ENCODE data around the gene ZC2HC1C. TPM values are rescaled to one million over a fixed set of nuclear protein-coding genes. Genes with fewer than 3 reads are reported as not detected.

Gene ZC2HC1C
- total and polyA plus RNA-seq, 10 of the 15 experiments (the other 5 are each of a cell fraction or from before 2014, with no cell fraction given) = 0.92 to 3.7 (median 1.6) TPM

GRCh38 chr14:75126679-75127473 lies 57.4 kb downstream of the ZC2HC1C start, which contains the start of gene NEK9 (continued):
- TF ChIP-seq MTA3 (IDR thresholded peaks at IDR 0.05; ENCODE audit: borderline replicate concordance, low read length) (no peak), HDAC6 (IDR thresholded peaks at IDR 0.05; ENCODE audit: unreplicated experiment) (no peak), ZNF24 (IDR thresholded peaks at IDR 0.05) (no peak), SUPT20H (IDR thresholded peaks at IDR 0.05; ENCODE audit: borderline replicate concordance, control insufficient read depth, low read depth, low read length) (no peak), RB1 (IDR thresholded peaks at IDR 0.05; ENCODE audit: borderline replicate concordance) (peak; percentile 32; the same call in 1 of the 2 replicates), ZNF687 (IDR thresholded peaks at IDR 0.05) (peak; percentile 98), WRNIP1 (IDR thresholded peaks at IDR 0.05; ENCODE audit: borderline replicate concordance, low read depth, low read length) (no peak), CTCF (IDR thresholded peaks at IDR 0.05 in 2 of 3, conservative IDR thresholded peaks at IDR 0.05 in 1 of 3; ENCODE audit: control insufficient read depth in 2 of 3, extremely low read depth in 1 of 3, insufficient read depth in 1 of 3, low read depth in 3 of 3, low read length in 3 of 3) (no peak), BACH1 (IDR thresholded peaks at IDR 0.05; ENCODE audit: borderline replicate concordance) (peak; percentile 71), SIN3A (IDR thresholded peaks at IDR 0.05; ENCODE audit: low read depth, low read length) (peak; percentile 75), JUND (IDR thresholded peaks at IDR 0.05; ENCODE audit: low read depth, low read length) (no peak), CEBPZ (IDR thresholded peaks at IDR 0.05; ENCODE audit: low read depth, low read length) (no peak), GABPA (IDR thresholded peaks at IDR 0.05; ENCODE audit: low read depth) (peak; percentile 96), TAF1 (IDR thresholded peaks at IDR 0.05; ENCODE audit: borderline replicate concordance, low read depth, low read length) (peak; percentile 90), ESRRA (IDR thresholded peaks at IDR 0.05; ENCODE audit: low read length) (no peak), STAT3 (IDR thresholded peaks at IDR 0.05; ENCODE audit: low read depth, low read length) (no peak), RUNX3 (IDR thresholded peaks at IDR 0.05; ENCODE audit: low read length) (peak; percentile 31; the same call in 1 of the 2 replicates), ELK1 (IDR thresholded peaks at IDR 0.05; ENCODE audit: low read depth, low read length) (no peak), CREB1 (IDR thresholded peaks at IDR 0.05; ENCODE audit: low read depth) (peak; percentile 46)

All from GM12878 (cell line).